Panc1 (cell line): ENCODE measurements around the gene FLRT1. TPM values are rescaled to one million over a fixed set of nuclear protein-coding genes. Genes with fewer than 3 reads are reported as not detected.

Experiments
- ATAC-seq: fragments of 200-7000 bp; cut with Tn5 transposase; 2 replicates; pipeline ENCODE4 v1.9.1; 2020; ENCODE audit warnings: mild to moderate bottlenecking, moderate library complexity
- BruUV-seq: library from RNA; stranded (reverse); fragments of 400-500 nt; replicated peaks from 2 replicates; lab custom pipeline; 2021; lab: Mats Ljungman, UMichigan
- CTCF ChIA-PET: fragments of 300-600 bp; sonication (Branson Sonifier 250); formaldehyde crosslinking; loops from one replicate; lab custom pipeline; 2022; ENCODE audit warnings: antibody characterized with exemption; lab: Charles Lee
- POLR2A ChIA-PET: fragments of 300-600 bp; sonication (Branson Sonifier 250); formaldehyde crosslinking; loops from one replicate; lab custom pipeline; 2022; ENCODE audit warnings: antibody characterized with exemption; lab: Charles Lee
- DNase-seq: peaks from one replicate; pipeline ENCODE4 v3.0.0-alpha.2; 2010; ENCODE audit warnings: low read depth, low spot score
- H3K27ac ChIP-seq: 2 replicates; pipeline ENCODE4 v1.5.1; 2011; ENCODE audit warnings: mild to moderate bottlenecking, low read length, inconsistent platforms
- H3K27me3 ChIP-seq: fragments of 200-500 bp; sonication (Bioruptor generic); 2 replicates; pipeline ENCODE4 v1.6.0; 2014; ENCODE audit warnings: low read length, inconsistent platforms; ENCODE audit not compliant: control insufficient read depth, insufficient read depth
- H3K36me3 ChIP-seq: fragments of 200-500 bp; sonication (Bioruptor generic); 2 replicates; pipeline ENCODE4 v1.5.1; 2014; ENCODE audit warnings: inconsistent platforms, mild to moderate bottlenecking, low read length, moderate library complexity; ENCODE audit not compliant: control insufficient read depth, insufficient read depth
- H3K4me1 ChIP-seq: 2 replicates; pipeline ENCODE4 v1.5.1; 2011; ENCODE audit warnings: inconsistent platforms, mild to moderate bottlenecking, low read length, moderate library complexity; ENCODE audit not compliant: control insufficient read depth, insufficient read depth
- H3K4me3 ChIP-seq, 2 experiments: 2 replicates each; pipeline ENCODE4 v1.5.1; 2011 to 2012; ENCODE audit warnings: low read depth in 2 of 2, low read length in 2 of 2, mild to moderate bottlenecking in 2 of 2, inconsistent platforms in 1 of 2, moderate library complexity in 1 of 2
- H3K9me3 ChIP-seq: fragments of 200-500 bp; sonication (Bioruptor generic); 2 replicates; pipeline ENCODE4 v1.5.1; 2014; ENCODE audit warnings: low read depth, mild to moderate bottlenecking, inconsistent platforms, low read length, moderate library complexity; ENCODE audit not compliant: control insufficient read depth, insufficient read depth
- CTCF ChIP-seq: fragments of 450-650 bp; IDR thresholded peaks from 2 replicates; pipeline ENCODE4 v1.5.1; 2017; ENCODE audit warnings: mild to moderate bottlenecking
- POLR2AphosphoS5 ChIP-seq: IDR thresholded peaks from 2 replicates; pipeline ENCODE4 v1.6.1; 2012; ENCODE audit warnings: mild to moderate bottlenecking, low read depth, low read length, moderate library complexity
- REST ChIP-seq, 2 experiments: IDR thresholded peaks; 2 replicates each; pipeline ENCODE4 v1.6.1; 2011 to 2012; ENCODE audit warnings: low read depth in 2 of 2, control low read depth in 1 of 2, low read length in 1 of 2, mild to moderate bottlenecking in 1 of 2, moderate library complexity in 1 of 2; ENCODE audit not compliant: insufficient read depth in 1 of 2
- SIN3A ChIP-seq: IDR thresholded peaks from 2 replicates; pipeline ENCODE4 v1.6.1; 2012; ENCODE audit warnings: low read depth, mild to moderate bottlenecking, low read length, moderate library complexity, borderline replicate concordance; ENCODE audit not compliant: insufficient read depth
- TCF7L2 ChIP-seq: IDR thresholded peaks from 2 replicates; pipeline ENCODE4 v1.6.1; 2011; ENCODE audit warnings: mild to moderate bottlenecking, low read depth, low read length, inconsistent platforms
- in situ Hi-C: cut with HindIII; loops from 2 replicates; pipeline ENCODE4 v1.10.0; 2016; ENCODE audit warnings: low sequenced_read_pairs, low pct_unique_long_range_greater_than_20kb
- intact Hi-C: fragments of 100-400 bp; cut with micrococcal nuclease; formaldehyde crosslinking; loops from one replicate; pipeline ENCODE4 v1.10.0; 2022; ENCODE audit not compliant: unreplicated experiment
- total RNA-seq: library from RNA; stranded (reverse); gene quantifications from one replicate; pipeline ENCODE4 v1.2.1, GENCODE V29; 2021; ENCODE audit not compliant: unreplicated experiment

Gene FLRT1
- total RNA-seq, 1 experiment from 2014 or later, result 0.51 TPM

GRCh38 chr11:64072871-64073270, 37.1 kb downstream of the FLRT1 start:
- intact Hi-C loops, result no loop called here
- TF ChIP-seq TCF7L2 (no peak), SIN3A (no peak), CTCF (no peak), POLR2AphosphoS5 (no peak), REST (IDR thresholded peaks at IDR 0.05; ENCODE audit: insufficient read depth in 1 of 2, low read depth in 2 of 2, low read length in 1 of 2) (no peak)

GRCh38 chr11:64073542-64073941, 37.8 kb downstream of the FLRT1 start:
- TF ChIP-seq SIN3A (no peak), POLR2AphosphoS5 (no peak), TCF7L2 (no peak), CTCF (no peak), REST (IDR thresholded peaks at IDR 0.05; ENCODE audit: insufficient read depth in 1 of 2, low read depth in 2 of 2, low read length in 1 of 2) (no peak)
- ChIA-PET POLR2A (no interaction called here), CTCF (interaction anchor here (0.5 kb wide), 1 partner anchor 12 kb away, joined by 3 read pairs; no protein-coding TSS in a partner anchor)
- no TSS peak for BruUV-seq
- no peaks in the 10 kb centered on the region for H3K9me3 ChIP-seq
- ATAC-seq, result no peak
- no peak overlapping the region for H3K27ac ChIP-seq
- in situ Hi-C loops (loop anchor here (10.0 kb wide), 1 partner anchor 69 kb away; no protein-coding TSS in a partner anchor), intact Hi-C loops (no loop called here)
- H3K4me3 ChIP-seq, result no peak overlapping the region
- H3K4me1 ChIP-seq, result no peaks in the 10 kb centered on the region
- no peak for DNase-seq
- H3K36me3 ChIP-seq, result no peaks in the 10 kb centered on the region
- no peaks in the 10 kb centered on the region for H3K27me3 ChIP-seq

More at GRCh38 chr11:64072871-64073270, 37.1 kb downstream of the FLRT1 start:
- ATAC-seq (no peak), DNase-seq (no peak)
- Histone ChIP-seq H3K27ac (no peak overlapping the region), H3K4me3 (no peak overlapping the region), H3K9me3 (no peaks in the 10 kb centered on the region), H3K27me3 (no peaks in the 10 kb centered on the region), H3K4me1 (no peaks in the 10 kb centered on the region), H3K36me3 (no peaks in the 10 kb centered on the region)
- ChIA-PET CTCF (interaction anchor here (0.5 kb wide), 1 partner anchor 11 kb away, joined by 3 read pairs; no protein-coding TSS in a partner anchor), POLR2A (no interaction called here)
- in situ Hi-C loops, result loop anchor here (10.0 kb wide), 1 partner anchor 68 kb away; no protein-coding TSS in a partner anchor
- no TSS peak for BruUV-seq
